ENCODE measurements around the gene XCL1. TPM values are rescaled to one million over a fixed set of nuclear protein-coding genes. Genes with fewer than 3 reads are reported as not detected.
"Not testable (repeated sequence)": the region's sequence is repeated elsewhere in the genome, so short reads cannot be mapped to it uniquely, and the experiment has no call there.

The XCL1 gene
- polyA plus RNA-seq (1.2 and 2.3 TPM in 2 replicates), polyA minus RNA-seq (0.81 and 1.2 TPM in 2 replicates)

- not testable (repeated sequence) for H3K9ac ChIP-seq (ENCODE audit: low read length); H2AFZ ChIP-seq (ENCODE audit: low read depth, low read length); H3K36me3 ChIP-seq (ENCODE audit: insufficient read depth, low read length); H3K9me3 ChIP-seq (ENCODE audit: low read length); H3K27me3 ChIP-seq (ENCODE audit: insufficient read depth, low read depth, low read length); H3K4me2 ChIP-seq (ENCODE audit: low read length); H3K4me3 ChIP-seq (ENCODE audit: low read length); H3F3A ChIP-seq (ENCODE audit: insufficient read depth, low read length, poor library complexity, severe bottlenecking); H3K9me2 ChIP-seq (ENCODE audit: insufficient read depth, low read length); H3K27ac ChIP-seq (ENCODE audit: low read length); H4K20me1 ChIP-seq (ENCODE audit: insufficient read depth); H3K79me2 ChIP-seq (replicated peaks; ENCODE audit: insufficient read depth, low read length)
Measured at GRCh38 chr1:168576245-168576688, at the start of gene XCL1. XCL1 (plus strand) TSS chr1:168576605; CDS start chr1:168576638, 33 bp downstream.

GRCh38 chr1:168529518-168529917 lies 46.9 kb upstream of the XCL1 start:
- Histone ChIP-seq H3F3A (ENCODE audit: insufficient read depth, low read length, poor library complexity, severe bottlenecking) (no peaks in the 10 kb centered on the region), H2AFZ (ENCODE audit: low read depth, low read length) (no peak overlapping the region), H3K27ac (ENCODE audit: low read length) (no peak overlapping the region), H3K4me2 (ENCODE audit: low read length) (no peak overlapping the region), H3K9me3 (ENCODE audit: low read length) (no peaks in the 10 kb centered on the region), H3K79me2 (replicated peaks; ENCODE audit: insufficient read depth, low read length) (no peaks in the 10 kb centered on the region), H3K9ac (ENCODE audit: low read length) (no peak overlapping the region), H3K27me3 (ENCODE audit: insufficient read depth, low read depth, low read length) (no peaks in the 10 kb centered on the region), H3K36me3 (ENCODE audit: insufficient read depth, low read length) (no peaks in the 10 kb centered on the region), H3K4me3 (ENCODE audit: low read length) (no peak overlapping the region), H3K9me2 (ENCODE audit: insufficient read depth, low read length) (no peaks in the 10 kb centered on the region), H4K20me1 (ENCODE audit: insufficient read depth) (no peaks in the 10 kb centered on the region)
- no peak for TF ChIP-seq EP300 (conservative IDR thresholded peaks at IDR 0.05; ENCODE audit: poor library complexity, severe bottlenecking)
- TF ChIP-seq CTCF (IDR thresholded peaks at IDR 0.05; ENCODE audit: poor library complexity, severe bottlenecking): no peak
- no peak for TF ChIP-seq RAD21 (conservative IDR thresholded peaks at IDR 0.05)
- no peak for TF ChIP-seq POLR2AphosphoS5 (IDR thresholded peaks at IDR 0.05)
- TF ChIP-seq SMC3 (conservative IDR thresholded peaks at IDR 0.05; ENCODE audit: poor library complexity): no peak
- TF ChIP-seq EZH2 (IDR thresholded peaks at IDR 0.05; ENCODE audit: borderline replicate concordance, insufficient read depth, low read length, poor library complexity, severe bottlenecking): no peak
- no peak for TF ChIP-seq REST (IDR thresholded peaks at IDR 0.05; ENCODE audit: borderline replicate concordance)
- no peak for TF ChIP-seq TAF1 (IDR thresholded peaks at IDR 0.05; ENCODE audit: low read depth)
- no peak for TF ChIP-seq MXI1 (conservative IDR thresholded peaks at IDR 0.05; ENCODE audit: poor library complexity, severe bottlenecking)

Measured in neural cell (in vitro differentiated cells).